Thoracic aorta endothelial cell (primary cell): ENCODE results near the gene SLFN11. TPM values are rescaled to one million over a fixed set of nuclear protein-coding genes. Genes with fewer than 3 reads are reported as not detected.

Experiments used
- small RNA-seq: library from RNA; depleted of rRNA; stranded (forward); fragments of <200 nt; gene quantifications from one replicate; pipeline ENCODE3, GENCODE V24; 2012
- total RNA-seq: library from RNA; depleted of rRNA; stranded (reverse); fragments of >200 nt; gene quantifications from 2 replicates; pipeline ENCODE4 v1.2.3, GENCODE V29; 2012

The SLFN11 gene
- 133 and 202 TPM in 2 replicates for total RNA-seq

GRCh38 chr17:35373534-35373983 is at the start of gene SLFN11:
SLFN11 (minus strand) TSS chr17:35373621; CDS start chr17:35363807, 9,814 bp downstream.

Small RNA genes lying within 50 kb of the gene (small RNA-seq; reads per million reads assigned to genes)
- gene AC060766.3 (not detected), gene AC060766.5 (not detected)

Other genes with a start within 250 kb of the SLFN11 start
- gene NLE1, start 231.3 kb downstream of the SLFN11 start, total RNA-seq = 19.9 and 25.3 TPM in 2 replicates
- under 0.01 TPM in 1 of 2 replicates, not detected in the other for gene UNC45B, start 225.8 kb downstream of the SLFN11 start, total RNA-seq
- not detected in 2 replicates for gene SLC35G3, start 179.2 kb downstream of the SLFN11 start, total RNA-seq
- 36.6 and 44.4 TPM in 2 replicates for gene SLFN5, start 130.5 kb downstream of the SLFN11 start, total RNA-seq
- gene SLFN12, start 58.9 kb upstream of the SLFN11 start, total RNA-seq = 47.0 and 61.0 TPM in 2 replicates
- 2.5 and 4.3 TPM in 2 replicates for gene SLFN13, start 75.1 kb upstream of the SLFN11 start, total RNA-seq
- under 0.01 TPM in 1 of 2 replicates, not detected in the other for gene SLFN12L, start 164.1 kb upstream of the SLFN11 start, total RNA-seq
- not detected in 2 replicates for gene SLFN14, start 187.2 kb upstream of the SLFN11 start, total RNA-seq
- gene PEX12, start 204.9 kb upstream of the SLFN11 start, total RNA-seq = 4.9 and 5.3 TPM in 2 replicates
- gene AP2B1, start 213.7 kb upstream of the SLFN11 start, total RNA-seq = 172 and 218 TPM in 2 replicates